Duodenal mucosa (tissue), 2 donors: ENCODE data around the gene FAM174C.

ENCODE experiments used
- H3K27ac ChIP-seq: one replicate; pipeline ENCODE4 v1.7.0; 2013; ENCODE audit warnings: low read depth, low read length
- H3K27me3 ChIP-seq, 2 donors: one replicate each; pipeline ENCODE4 v1.7.0; 2013; ENCODE audit warnings: low read length in 2 of 2, control low read depth in 1 of 2; ENCODE audit not compliant: insufficient read depth in 2 of 2, control insufficient read depth in 1 of 2
- H3K36me3 ChIP-seq, 2 donors: one replicate each; pipeline ENCODE4 v1.7.0; 2013; ENCODE audit warnings: low read length in 2 of 2, control low read depth in 1 of 2; ENCODE audit not compliant: insufficient read depth in 2 of 2, control insufficient read depth in 1 of 2
- H3K4me1 ChIP-seq, 2 donors: one replicate each; pipeline ENCODE4 v1.7.0; 2013; ENCODE audit warnings: low read length in 2 of 2, control low read depth in 1 of 2; ENCODE audit not compliant: insufficient read depth in 2 of 2, control insufficient read depth in 1 of 2
- H3K4me3 ChIP-seq, 2 donors: one replicate each; pipeline ENCODE4 v1.7.0; 2013; ENCODE audit warnings: low read length in 2 of 2, low read depth in 1 of 2
- H3K9ac ChIP-seq, 2 donors: one replicate each; pipeline ENCODE4 v1.7.0; 2013; ENCODE audit warnings: low read length in 2 of 2, low read depth in 1 of 2
- H3K9me3 ChIP-seq, 2 donors: one replicate each; pipeline ENCODE4 v1.7.0; 2013; ENCODE audit warnings: low read length in 2 of 2, control low read depth in 1 of 2; ENCODE audit not compliant: control insufficient read depth in 1 of 2

FAM174C gene

DNA sequence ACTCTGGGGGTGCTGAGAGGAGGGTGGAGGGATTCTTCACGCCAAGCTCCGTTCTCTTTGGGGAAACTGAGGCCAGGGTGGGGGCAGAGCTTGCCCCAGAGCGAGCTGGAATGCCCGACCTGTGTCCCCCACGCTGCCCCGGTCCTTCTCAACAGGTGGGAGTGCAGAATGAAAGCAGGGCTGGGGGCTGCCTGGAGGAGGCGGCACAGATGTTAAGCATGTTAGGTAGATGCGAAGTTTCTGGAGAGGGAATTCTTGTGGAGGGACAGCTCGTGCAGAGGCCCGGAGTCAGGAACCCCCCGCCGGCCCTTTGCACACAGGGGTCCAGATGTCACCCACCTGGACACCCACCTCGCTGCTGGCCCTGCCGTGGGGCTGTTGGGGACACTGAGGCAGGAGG is 19.4 kb downstream of the FAM174C start:
- no peak overlapping the region for H3K27ac ChIP-seq
- H3K4me1 ChIP-seq, result peaks cover 14 to 24% of the 10 kb centered on the region in 2 donors
- H3K9me3 ChIP-seq, result no peaks in the 10 kb centered on the region
- peaks cover 0 to 7% of the 10 kb centered on the region in 2 donors for H3K36me3 ChIP-seq
- no peak overlapping the region for H3K4me3 ChIP-seq
- H3K27me3 ChIP-seq, result peaks cover 2 to 5% of the 10 kb centered on the region in 2 donors
- no peak overlapping the region for H3K9ac ChIP-seq

DNA sequence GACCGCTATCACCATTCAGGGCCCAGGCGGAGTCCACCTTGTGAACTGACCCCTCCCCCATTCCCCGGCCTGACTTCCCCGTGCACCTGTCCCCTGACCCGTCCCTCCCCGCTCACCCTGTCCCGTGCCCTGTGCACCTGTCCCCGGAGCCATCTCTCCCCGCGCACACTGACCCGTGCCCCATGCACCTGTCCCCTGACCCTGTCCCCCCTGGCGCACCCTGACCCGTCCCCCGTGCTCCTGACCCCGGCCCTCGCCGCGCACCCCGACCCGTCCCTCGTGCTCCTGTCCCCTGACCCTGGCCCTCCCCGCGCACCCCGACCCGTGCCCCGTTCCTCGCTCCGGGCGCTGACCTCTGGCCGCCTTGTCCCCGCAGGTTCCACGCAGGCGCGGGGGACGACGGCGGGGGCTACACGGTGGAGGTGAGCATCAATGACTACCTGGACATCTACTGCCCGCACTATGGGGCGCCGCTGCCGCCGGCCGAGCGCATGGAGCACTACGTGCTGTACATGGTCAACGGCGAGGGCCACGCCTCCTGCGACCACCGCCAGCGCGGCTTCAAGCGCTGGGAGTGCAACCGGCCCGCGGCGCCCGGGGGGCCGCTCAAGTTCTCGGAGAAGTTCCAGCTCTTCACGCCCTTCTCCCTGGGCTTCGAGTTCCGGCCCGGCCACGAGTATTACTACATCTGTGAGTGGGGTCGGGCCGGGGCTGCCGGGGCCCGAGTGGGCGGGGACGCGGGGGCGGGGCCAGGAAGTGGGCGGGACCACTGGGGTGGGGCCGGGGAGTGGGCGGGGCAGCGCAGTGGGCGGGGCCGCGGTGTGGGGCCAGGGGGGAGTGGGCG is 20.1 kb downstream of the FAM174C start:
- H3K4me3 ChIP-seq, result no peak overlapping the region
- H3K36me3 ChIP-seq, result peaks cover 0 to 7% of the 10 kb centered on the region in 2 donors
- no peaks in the 10 kb centered on the region for H3K9me3 ChIP-seq
- no peak overlapping the region for H3K27ac ChIP-seq
- H3K9ac ChIP-seq, result no peak overlapping the region
- peaks cover 2 to 5% of the 10 kb centered on the region in 2 donors for H3K27me3 ChIP-seq
- peaks cover 14 to 21% of the 10 kb centered on the region in 2 donors for H3K4me1 ChIP-seq

DNA sequence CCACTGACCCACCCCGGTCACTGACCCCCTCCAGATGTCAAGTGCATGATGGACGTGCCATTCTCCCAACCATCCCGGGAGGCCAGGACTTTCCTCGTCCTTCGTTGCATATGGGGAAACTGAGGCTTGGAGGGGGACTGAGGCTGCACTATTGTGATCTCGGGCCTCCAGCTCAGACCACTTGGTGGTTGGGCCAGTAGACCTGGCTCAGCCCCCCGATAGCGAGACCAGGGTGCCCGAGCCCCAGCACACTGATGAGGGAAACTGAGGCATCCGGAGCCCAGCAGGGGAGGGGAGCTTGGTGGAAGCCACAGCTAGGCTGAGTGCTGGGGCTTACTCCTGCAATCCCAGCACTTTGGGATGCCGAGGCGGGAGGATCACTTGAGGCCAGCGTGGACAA is 20.7 kb downstream of the FAM174C start:
- peaks cover 2 to 5% of the 10 kb centered on the region in 2 donors for H3K27me3 ChIP-seq
- no peak overlapping the region for H3K4me3 ChIP-seq
- H3K9ac ChIP-seq, result no peak overlapping the region
- no peaks in the 10 kb centered on the region for H3K9me3 ChIP-seq
- H3K4me1 ChIP-seq, result peaks cover 13 to 14% of the 10 kb centered on the region in 2 donors
- no peak overlapping the region for H3K27ac ChIP-seq
- peaks cover 0 to 10% of the 10 kb centered on the region in 2 donors for H3K36me3 ChIP-seq

DNA sequence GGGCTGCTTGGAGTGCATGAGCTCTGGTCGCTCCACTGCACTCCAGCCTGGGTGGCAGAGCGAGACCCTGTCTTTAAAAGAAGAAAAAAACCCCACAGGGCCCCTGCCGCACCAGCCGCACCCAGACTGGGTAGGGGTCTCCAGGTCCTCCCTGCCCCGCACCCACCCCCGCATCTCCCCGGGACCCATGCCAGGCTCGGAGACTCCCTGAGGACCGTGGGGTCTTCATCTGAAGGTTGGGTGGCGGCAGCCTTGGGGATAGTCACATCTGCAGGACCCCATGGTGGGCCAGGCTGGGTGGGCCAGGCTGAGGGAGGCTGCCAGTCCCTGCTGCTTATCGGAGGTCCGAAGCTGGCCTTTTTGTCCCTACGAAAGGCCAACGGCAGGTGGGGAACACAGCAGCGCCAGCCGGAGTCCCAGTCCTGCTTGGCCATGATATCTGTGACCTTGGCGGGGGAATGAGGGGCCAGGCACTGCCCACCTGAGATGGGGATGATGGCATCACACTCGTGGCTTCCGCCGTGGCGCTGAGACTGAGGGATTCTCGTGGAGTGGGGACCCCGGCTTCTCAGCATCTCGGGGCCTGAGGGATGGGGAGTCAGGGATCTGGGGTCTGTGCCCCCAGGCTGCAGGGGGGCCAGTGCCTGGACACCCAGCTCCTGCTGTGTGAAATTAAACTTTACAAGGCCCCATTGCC is 21.4 kb downstream of the FAM174C start:
- no peaks in the 10 kb centered on the region for H3K9me3 ChIP-seq
- H3K27ac ChIP-seq, result no peak overlapping the region
- peaks cover 2 to 5% of the 10 kb centered on the region in 2 donors for H3K27me3 ChIP-seq
- H3K9ac ChIP-seq, result no peak overlapping the region
- peaks cover 0 to 10% of the 10 kb centered on the region in 2 donors for H3K36me3 ChIP-seq
- no peak overlapping the region for H3K4me3 ChIP-seq
- H3K4me1 ChIP-seq, result peaks cover 7 to 8% of the 10 kb centered on the region in 2 donors

DNA sequence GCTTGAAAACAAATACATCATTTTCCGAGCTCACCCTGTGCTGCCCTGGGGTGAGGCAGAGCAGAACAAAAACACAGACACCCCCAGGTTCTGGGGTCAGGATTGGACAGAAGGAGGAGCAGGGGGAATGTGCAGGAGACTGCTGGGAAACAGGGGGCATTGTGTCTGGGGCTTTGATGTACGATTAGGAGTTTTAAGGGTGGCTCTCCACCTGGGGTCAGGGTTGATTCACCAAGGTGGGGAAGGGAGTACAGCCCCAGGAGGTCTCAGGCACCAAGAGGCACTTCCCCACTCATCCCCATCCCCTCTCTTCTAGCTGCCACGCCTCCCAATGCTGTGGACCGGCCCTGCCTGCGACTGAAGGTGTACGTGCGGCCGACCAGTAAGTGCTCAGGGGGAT is 22.9 kb downstream of the FAM174C start:
- no peaks in the 10 kb centered on the region for H3K9me3 ChIP-seq
- peaks cover 0 to 10% of the 10 kb centered on the region in 2 donors for H3K36me3 ChIP-seq
- no peak overlapping the region for H3K27ac ChIP-seq
- no peak overlapping the region for H3K9ac ChIP-seq
- no peaks in the 10 kb centered on the region for H3K4me1 ChIP-seq
- no peak overlapping the region for H3K4me3 ChIP-seq
- peaks cover 0 to 5% of the 10 kb centered on the region in 2 donors for H3K27me3 ChIP-seq

DNA sequence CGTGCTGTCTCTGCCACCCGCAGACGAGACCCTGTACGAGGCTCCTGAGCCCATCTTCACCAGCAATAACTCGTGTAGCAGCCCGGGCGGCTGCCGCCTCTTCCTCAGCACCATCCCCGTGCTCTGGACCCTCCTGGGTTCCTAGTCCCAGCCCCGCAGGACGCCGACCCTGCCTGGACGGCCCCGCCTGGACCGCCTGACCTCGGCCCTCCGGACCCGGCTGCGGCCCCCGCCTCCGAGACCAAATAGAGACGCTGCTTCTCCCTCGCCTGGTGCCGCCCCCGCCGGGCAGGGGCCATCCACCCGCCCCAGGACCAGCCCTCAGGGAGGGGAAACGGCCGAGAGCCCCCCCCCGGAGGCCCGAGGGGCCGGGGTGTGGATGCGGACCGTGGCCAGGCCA is 24.5 kb downstream of the FAM174C start:
- Histone ChIP-seq H3K4me3 (no peak overlapping the region), H3K27me3 (peaks cover 0 to 2% of the 10 kb centered on the region in 2 donors), H3K4me1 (peaks cover 0 to 7% of the 10 kb centered on the region in 2 donors), H3K36me3 (peaks cover 0 to 10% of the 10 kb centered on the region in 2 donors), H3K9me3 (no peaks in the 10 kb centered on the region), H3K27ac (no peak overlapping the region), H3K9ac (no peak overlapping the region)

DNA sequence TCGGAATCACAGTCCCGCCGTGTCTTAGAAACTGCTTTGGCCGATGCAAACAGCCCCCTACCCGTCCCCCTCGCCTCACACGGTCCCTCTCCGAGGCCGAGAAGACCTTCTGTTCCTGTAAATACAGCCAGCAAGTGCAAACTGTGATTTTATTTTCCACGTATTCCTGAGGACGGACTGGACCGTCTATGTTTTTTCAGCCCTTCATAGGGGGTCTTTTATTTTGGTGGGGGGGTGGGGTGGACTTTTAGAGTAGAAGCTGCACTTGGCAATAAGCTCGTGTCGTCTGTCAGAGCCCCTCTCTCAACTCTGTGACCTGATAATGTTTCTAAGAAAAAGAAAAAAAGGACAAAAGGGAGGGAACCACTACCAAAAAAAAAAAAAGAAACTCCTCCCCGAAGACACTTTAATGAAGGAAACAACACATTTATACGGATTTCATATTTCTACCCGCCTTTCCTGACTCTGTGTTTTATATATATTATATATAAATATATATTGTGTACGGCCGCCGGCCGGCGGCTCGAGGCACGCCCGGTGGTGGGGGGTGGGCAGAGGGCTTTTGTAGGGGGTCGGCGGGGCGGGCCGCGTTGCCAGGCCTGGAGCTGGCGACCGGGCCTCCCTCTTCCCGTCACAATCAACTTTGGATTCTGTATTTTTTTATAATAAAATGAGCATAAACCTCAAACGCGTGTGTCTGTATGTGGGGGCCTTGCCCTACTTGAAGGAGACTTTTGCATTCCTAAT is 25.6 kb downstream of the FAM174C start:
- Histone ChIP-seq H3K9ac (no peak overlapping the region), H3K4me3 (no peak overlapping the region), H3K4me1 (peaks cover 0 to 7% of the 10 kb centered on the region in 2 donors), H3K27ac (no peak overlapping the region), H3K36me3 (peaks cover 0 to 10% of the 10 kb centered on the region in 2 donors), H3K27me3 (no peaks in the 10 kb centered on the region), H3K9me3 (no peaks in the 10 kb centered on the region)

DNA sequence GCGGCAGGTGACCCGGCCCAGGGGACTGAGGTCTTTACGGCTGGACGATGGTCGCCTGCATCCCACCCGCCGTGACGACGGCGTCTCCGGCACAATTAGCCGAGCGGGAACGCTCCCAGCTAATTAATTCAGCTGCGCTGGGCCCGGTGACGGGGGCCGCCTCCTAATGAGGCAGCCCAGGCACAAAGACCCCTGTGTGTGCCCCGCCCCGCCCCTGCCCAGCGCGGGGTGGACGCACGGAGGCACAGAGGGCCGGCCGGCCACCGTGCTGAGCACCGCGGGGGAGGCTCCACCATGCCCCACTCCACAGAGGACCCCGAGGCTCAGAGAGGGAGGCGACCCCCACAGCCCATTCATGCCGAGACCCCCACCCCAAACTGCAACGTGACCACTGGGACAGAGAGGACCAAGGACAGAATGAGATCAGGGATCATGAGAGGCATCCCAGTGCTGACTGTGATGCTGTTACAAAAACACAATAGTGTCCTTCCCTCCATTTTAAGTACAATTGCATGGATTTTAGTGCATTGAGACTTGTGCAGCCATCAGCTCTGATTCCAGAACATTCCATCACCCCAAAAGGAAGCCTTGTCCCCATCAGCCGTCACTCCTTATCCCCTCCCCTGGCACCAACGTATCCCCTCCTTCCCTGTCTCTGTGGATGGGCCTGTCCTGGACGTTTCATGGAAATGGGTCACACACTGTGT is 27.4 kb downstream of the FAM174C start:
- no peak overlapping the region for H3K4me3 ChIP-seq

DNA sequence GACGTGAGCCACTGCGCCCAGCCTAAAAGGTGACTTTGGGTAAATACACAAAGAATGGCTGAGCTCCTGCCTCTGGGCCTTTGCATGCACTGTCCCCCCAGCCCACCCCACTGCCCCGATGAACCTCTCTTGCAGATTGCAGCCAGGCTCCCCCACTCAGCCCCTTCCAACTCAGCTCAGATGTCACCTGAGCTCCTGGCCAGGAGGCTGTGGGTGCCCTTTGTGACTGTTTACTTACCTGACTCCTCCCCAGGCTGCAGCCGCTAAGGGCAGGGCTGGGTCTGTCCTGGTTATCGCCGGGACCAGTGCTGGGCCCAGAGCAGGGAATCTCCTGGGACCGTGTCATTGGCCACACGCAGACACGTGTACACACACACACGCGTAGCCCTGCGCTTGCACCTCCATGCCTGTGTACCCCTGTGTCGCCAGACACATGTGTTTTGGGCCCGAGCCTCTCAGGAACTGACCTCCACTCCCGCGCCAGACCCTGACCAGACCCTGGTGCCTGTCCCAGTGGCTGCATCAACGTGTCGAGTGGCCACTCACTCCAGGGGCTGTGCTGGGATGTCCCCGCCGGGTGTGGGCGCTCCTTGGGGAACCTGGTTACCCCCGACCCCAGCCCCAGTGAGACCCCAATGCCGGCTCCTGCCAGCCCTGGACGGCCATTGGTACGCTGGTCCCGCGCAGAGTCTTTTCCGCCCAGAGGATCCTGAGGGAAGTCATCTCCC is 29.0 kb downstream of the FAM174C start:
- Histone ChIP-seq H3K36me3 (peaks cover 0 to 3% of the 10 kb centered on the region in 2 donors), H3K27ac (no peak overlapping the region), H3K9ac (no peak overlapping the region), H3K4me1 (peaks cover 0 to 7% of the 10 kb centered on the region in 2 donors), H3K4me3 (peak overlapping the region in 1 of 2 donors; percentile 28), H3K27me3 (no peaks in the 10 kb centered on the region), H3K9me3 (no peaks in the 10 kb centered on the region)

More for the DNA sequence above, 27.4 kb downstream of the FAM174C start:
- Histone ChIP-seq H3K27me3 (no peaks in the 10 kb centered on the region), H3K36me3 (peaks cover 0 to 3% of the 10 kb centered on the region in 2 donors), H3K9me3 (no peaks in the 10 kb centered on the region), H3K9ac (no peak overlapping the region), H3K27ac (no peak overlapping the region), H3K4me1 (peaks cover 0 to 7% of the 10 kb centered on the region in 2 donors)
